ENCODE data around the gene NFKBIL1.

NFKBIL1 gene

GRCh38 chr6:31557443-31558317 lies 10.3 kb downstream of the NFKBIL1 start:
- H3K4me3 ChIP-seq (ENCODE audit: low read depth, low read length), result no peak overlapping the region
- no peak for TF ChIP-seq CTCF (IDR thresholded peaks at IDR 0.05; ENCODE audit: low read depth, low read length)

GRCh38 chr6:31558318-31558625 lies 10.9 kb downstream of the NFKBIL1 start:
- H3K4me3 ChIP-seq (ENCODE audit: low read depth, low read length), result no peak overlapping the region

GRCh38 chr6:31558631-31559500 lies 11.5 kb downstream of the NFKBIL1 start:
- TF ChIP-seq CTCF (IDR thresholded peaks at IDR 0.05; ENCODE audit: low read depth, low read length), result no peak
- no peak overlapping the region for H3K4me3 ChIP-seq (ENCODE audit: low read depth, low read length)

More at GRCh38 chr6:31558318-31558625, 10.9 kb downstream of the NFKBIL1 start:
- no peak for TF ChIP-seq CTCF (IDR thresholded peaks at IDR 0.05; ENCODE audit: low read depth, low read length)

GRCh38 chr6:31559606-31559957 lies 12.2 kb downstream of the NFKBIL1 start:
- TF ChIP-seq CTCF (IDR thresholded peaks at IDR 0.05; ENCODE audit: low read depth, low read length), result no peak
- H3K4me3 ChIP-seq (ENCODE audit: low read depth, low read length), result no peak overlapping the region

GRCh38 chr6:31559958-31560696 lies 12.7 kb downstream of the NFKBIL1 start:
- no peak overlapping the region for H3K4me3 ChIP-seq (ENCODE audit: low read depth, low read length)
- no peak for TF ChIP-seq CTCF (IDR thresholded peaks at IDR 0.05; ENCODE audit: low read depth, low read length)

GRCh38 chr6:31560697-31561058 lies 13.3 kb downstream of the NFKBIL1 start:
- no peak for TF ChIP-seq CTCF (IDR thresholded peaks at IDR 0.05; ENCODE audit: low read depth, low read length)
- no peak overlapping the region for H3K4me3 ChIP-seq (ENCODE audit: low read depth, low read length)

Measured in WI38 (cell line).